ENCODE data around the gene WNK2. TPM values are rescaled to one million over a fixed set of nuclear protein-coding genes. Genes with fewer than 3 reads are reported as not detected.

Gene WNK2
- total RNA-seq, 4 donors from 2014 or later: 3.8 to 17.7 (median 9.0) TPM

GRCh38 chr9:93186215-93186945, 2.4 kb downstream of the WNK2 start:
- 74 to 76% methylated on average over 15 of the region's 16 CpGs for WGBS, 2 donors

GRCh38 chr9:93187047-93187446, 3.1 kb downstream of the WNK2 start:
- H3K4me1 ChIP-seq: peaks cover 0 to 16% (median 2%) of the 10 kb centered on the region in 4 donors
- peaks cover 0 to 15% of the 10 kb centered on the region in 2 donors for H3K27me3 ChIP-seq
- TF ChIP-seq POLR2A (IDR thresholded peaks at IDR 0.05): no peak
- TF ChIP-seq CTCF (IDR thresholded peaks at IDR 0.05): no peak
- no peak for TF ChIP-seq EP300 (IDR thresholded peaks at IDR 0.05)
- no peak for DNase-seq (ENCODE audit: low spot score in 2 of 2)
- no peak overlapping the region for H3K4me3 ChIP-seq
- 72 to 84% methylated on average over 9 of the region's 9 CpGs for WGBS, 2 donors
- no peaks in the 10 kb centered on the region for H3K36me3 ChIP-seq
- H3K27ac ChIP-seq: peak overlapping the region in 1 of 4 donors; percentile 36
- H3K9me3 ChIP-seq: no peaks in the 10 kb centered on the region

More at GRCh38 chr9:93186215-93186945, 2.4 kb downstream of the WNK2 start:
- no peak for DNase-seq (ENCODE audit: low spot score in 2 of 2)
- H3K27ac ChIP-seq: peak overlapping the region in 2 of 4 donors; percentile 36 to 76
- no peaks in the 10 kb centered on the region for H3K36me3 ChIP-seq
- H3K9me3 ChIP-seq: no peaks in the 10 kb centered on the region
- peaks cover 0 to 15% of the 10 kb centered on the region in 2 donors for H3K27me3 ChIP-seq
- no peak overlapping the region for H3K4me3 ChIP-seq
- TF ChIP-seq CTCF (IDR thresholded peaks at IDR 0.05) (no peak), POLR2A (IDR thresholded peaks at IDR 0.05) (no peak), EP300 (IDR thresholded peaks at IDR 0.05) (no peak)
- peaks cover 0 to 16% (median 2%) of the 10 kb centered on the region in 4 donors for H3K4me1 ChIP-seq

GRCh38 chr9:93187574-93187973, 3.6 kb downstream of the WNK2 start:
- no peak for TF ChIP-seq EP300 (IDR thresholded peaks at IDR 0.05)
- TF ChIP-seq CTCF (IDR thresholded peaks at IDR 0.05): no peak
- TF ChIP-seq POLR2A (IDR thresholded peaks at IDR 0.05): no peak
- H3K4me3 ChIP-seq: no peak overlapping the region
- no peak for DNase-seq (ENCODE audit: low spot score in 2 of 2)
- H3K27ac ChIP-seq: no peak overlapping the region
- 69 to 71% methylated on average over 5 of the region's 5 CpGs for WGBS, 2 donors
- no peaks in the 10 kb centered on the region for H3K36me3 ChIP-seq
- peaks cover 0 to 15% of the 10 kb centered on the region in 2 donors for H3K27me3 ChIP-seq
- H3K4me1 ChIP-seq: peaks cover 0 to 16% (median 2%) of the 10 kb centered on the region in 4 donors
- no peaks in the 10 kb centered on the region for H3K9me3 ChIP-seq

GRCh38 chr9:93188426-93189368, 4.8 kb downstream of the WNK2 start:
- TF ChIP-seq POLR2A (IDR thresholded peaks at IDR 0.05) (no peak), EP300 (IDR thresholded peaks at IDR 0.05) (no peak), CTCF (IDR thresholded peaks at IDR 0.05) (no peak)
- peaks cover 0 to 8% of the 10 kb centered on the region in 2 donors for H3K27me3 ChIP-seq
- 73 to 77% methylated on average over 14 of the region's 14 CpGs for WGBS, 2 donors
- no peaks in the 10 kb centered on the region for H3K9me3 ChIP-seq
- no peak overlapping the region for H3K4me3 ChIP-seq
- no peak for DNase-seq (ENCODE audit: low spot score in 2 of 2)
- H3K27ac ChIP-seq: no peak overlapping the region
- H3K4me1 ChIP-seq: peaks cover 0 to 10% (median under 1%) of the 10 kb centered on the region in 4 donors
- no peaks in the 10 kb centered on the region for H3K36me3 ChIP-seq
